Prostate gland (tissue), 2 donors: Measurements from ENCODE around the gene CNPY4. TPM values are rescaled to one million over a fixed set of nuclear protein-coding genes. Genes with fewer than 3 reads are reported as not detected.

ENCODE experiments used
- DNase-seq: peaks from one replicate; pipeline ENCODE4 v3.0.0-alpha.2; 2019; ENCODE audit warnings: low spot score
- H3K27ac ChIP-seq, 2 donors: fragments of 200-600 bp; sonication (generic); 2 replicates each; pipeline ENCODE4 v1.5.1; 2017 to 2019
- H3K27me3 ChIP-seq: fragments of 200-600 bp; sonication (generic); replicated peaks from 2 replicates; pipeline ENCODE4 v1.5.1; 2019; ENCODE audit not compliant: insufficient read depth
- H3K36me3 ChIP-seq, 2 donors: fragments of 200-600 bp; sonication (generic); 1 replicate in 1 of 2; 2 replicates in 1 of 2; pipeline versions ENCODE4 v1.5.1 to v1.8.1; 2017 to 2019
- H3K4me1 ChIP-seq: fragments of 200-600 bp; sonication (generic); replicated peaks from 2 replicates; pipeline ENCODE4 v1.5.1; 2019
- H3K4me3 ChIP-seq, 2 donors: fragments of 200-600 bp; sonication (generic); 2 replicates each; pipeline ENCODE4 v1.5.1; 2017 to 2019
- H3K9me3 ChIP-seq: fragments of 200-600 bp; sonication (generic); 2 replicates; pipeline ENCODE4 v1.5.1; 2017
- POLR2A ChIP-seq: fragments of 450-650 bp; IDR thresholded peaks from one replicate; pipeline ENCODE4 v1.6.1; 2016; ENCODE audit warnings: antibody characterized with exemption, mild to moderate bottlenecking
- POLR2AphosphoS5 ChIP-seq: sonication (generic); formaldehyde crosslinking; IDR thresholded peaks from one replicate; pipeline ENCODE4 v1.6.1; 2017; ENCODE audit warnings: antibody characterized with exemption
- WGBS: methylation state at CpG from one replicate; pipeline ENCODE4 v1.1.5; 2018; 5-methylcytosine and 5-hydroxymethylcytosine counted together
- intact Hi-C: fragments of 100-400 bp; cut with DNase I; formaldehyde crosslinking; loops from one replicate; pipeline ENCODE4 v1.14.2; 2022
- total RNA-seq, 2 donors: library from RNA; depleted of rRNA; stranded (reverse); fragments of >200 nt; gene quantifications; one replicate each; pipeline ENCODE4 v1.1.0, GENCODE V29; 2016
- TF ChIP-seq, protein P1 (sequence below), 4 experiments: fragments of 200-600 bp in 2 of 4; fragments of 450-650 bp in 2 of 4; sonication (generic) in 2 of 4; IDR thresholded peaks; 1 replicate in 3 of 4; 2 replicates in 1 of 4; pipeline ENCODE4 v1.5.1; 2016 to 2019; ENCODE audit warnings: antibody characterized with exemption in 4 of 4, mild to moderate bottlenecking in 2 of 4, moderate library complexity in 2 of 4

CNPY4 gene
- total RNA-seq, 2 donors from 2014 or later = 1.6 to 16.1 TPM

DNA sequence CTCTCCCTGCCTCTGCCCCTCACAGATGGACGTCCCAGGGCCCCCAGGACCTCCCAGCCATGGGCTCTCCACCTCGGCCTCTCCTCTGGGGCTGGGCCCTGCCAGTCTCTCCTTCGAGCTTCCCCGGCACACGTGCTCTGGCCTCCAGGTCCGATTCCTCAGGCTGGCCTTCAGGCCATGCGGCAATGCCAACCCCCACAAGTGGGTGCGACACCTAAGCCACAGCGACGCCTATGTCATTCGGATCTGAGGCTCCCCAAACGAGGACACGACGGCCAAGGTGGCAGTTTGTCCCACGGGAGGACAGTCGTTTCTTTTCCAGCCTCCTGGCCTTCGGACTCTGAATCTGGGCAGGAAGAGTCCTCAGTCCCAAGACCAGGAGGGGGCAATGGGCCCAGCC, 12.8 kb upstream of the CNPY4 start:
- Histone ChIP-seq H3K4me1 (no peaks in the 10 kb centered on the region), H3K4me3 (no peak overlapping the region), H3K9me3 (no peaks in the 10 kb centered on the region), H3K36me3 (peaks cover 5 to 6% of the 10 kb centered on the region in 2 donors), H3K27me3 (no peaks in the 10 kb centered on the region), H3K27ac (no peak overlapping the region)
- intact Hi-C loops = no loop called here
- DNase-seq = no peak
- TF ChIP-seq POLR2AphosphoS5 (no peak), POLR2A (no peak)
- TF ChIP-seq, protein P1, sequence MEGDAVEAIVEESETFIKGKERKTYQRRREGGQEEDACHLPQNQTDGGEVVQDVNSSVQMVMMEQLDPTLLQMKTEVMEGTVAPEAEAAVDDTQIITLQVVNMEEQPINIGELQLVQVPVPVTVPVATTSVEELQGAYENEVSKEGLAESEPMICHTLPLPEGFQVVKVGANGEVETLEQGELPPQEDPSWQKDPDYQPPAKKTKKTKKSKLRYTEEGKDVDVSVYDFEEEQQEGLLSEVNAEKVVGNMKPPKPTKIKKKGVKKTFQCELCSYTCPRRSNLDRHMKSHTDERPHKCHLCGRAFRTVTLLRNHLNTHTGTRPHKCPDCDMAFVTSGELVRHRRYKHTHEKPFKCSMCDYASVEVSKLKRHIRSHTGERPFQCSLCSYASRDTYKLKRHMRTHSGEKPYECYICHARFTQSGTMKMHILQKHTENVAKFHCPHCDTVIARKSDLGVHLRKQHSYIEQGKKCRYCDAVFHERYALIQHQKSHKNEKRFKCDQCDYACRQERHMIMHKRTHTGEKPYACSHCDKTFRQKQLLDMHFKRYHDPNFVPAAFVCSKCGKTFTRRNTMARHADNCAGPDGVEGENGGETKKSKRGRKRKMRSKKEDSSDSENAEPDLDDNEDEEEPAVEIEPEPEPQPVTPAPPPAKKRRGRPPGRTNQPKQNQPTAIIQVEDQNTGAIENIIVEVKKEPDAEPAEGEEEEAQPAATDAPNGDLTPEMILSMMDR (IDR thresholded peaks at IDR 0.05) = no peak
- 82% methylated on average over 17 of the region's 17 CpGs for WGBS

DNA sequence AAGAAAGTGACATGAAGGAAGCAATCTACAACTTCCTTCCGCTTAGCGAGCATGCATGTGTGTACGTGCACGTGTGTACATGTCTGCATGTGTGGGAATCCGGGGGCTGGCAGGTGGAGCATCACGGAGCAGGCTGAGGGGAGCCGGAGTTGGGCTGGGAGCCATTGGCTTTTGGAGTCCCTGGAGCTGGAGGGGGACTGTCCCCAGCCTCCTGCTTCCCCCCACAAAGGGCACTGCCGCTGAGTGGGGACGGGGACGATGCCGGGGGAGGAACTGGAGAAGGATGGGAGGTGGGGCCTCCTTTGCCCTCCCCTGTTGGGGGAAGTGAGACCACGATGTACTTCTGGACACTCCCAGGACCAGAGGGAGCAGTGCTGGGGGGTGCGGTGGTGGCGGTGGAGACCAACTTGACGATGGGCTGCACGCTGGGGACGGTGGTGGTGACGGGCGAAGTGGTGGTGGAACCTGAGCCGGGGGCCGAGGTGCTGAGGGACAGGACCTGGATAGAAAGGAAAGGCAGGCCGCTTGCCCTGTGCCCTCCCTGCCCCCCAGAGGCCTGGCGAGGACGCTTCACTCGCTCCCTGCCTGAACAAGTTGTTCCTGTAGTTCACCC, 12.2 kb upstream of the CNPY4 start:
- H3K4me1 ChIP-seq = no peaks in the 10 kb centered on the region
- no peak overlapping the region for H3K4me3 ChIP-seq
- H3K9me3 ChIP-seq = no peaks in the 10 kb centered on the region
- H3K27ac ChIP-seq = no peak overlapping the region
- DNase-seq = no peak
- 81% methylated on average over 25 of the region's 25 CpGs for WGBS
- intact Hi-C loops = no loop called here
- H3K36me3 ChIP-seq = peaks cover 7 to 12% of the 10 kb centered on the region in 2 donors
- TF ChIP-seq, protein P1 (IDR thresholded peaks at IDR 0.05) = no peak
- TF ChIP-seq POLR2AphosphoS5 (no peak), POLR2A (no peak)
- no peaks in the 10 kb centered on the region for H3K27me3 ChIP-seq

DNA sequence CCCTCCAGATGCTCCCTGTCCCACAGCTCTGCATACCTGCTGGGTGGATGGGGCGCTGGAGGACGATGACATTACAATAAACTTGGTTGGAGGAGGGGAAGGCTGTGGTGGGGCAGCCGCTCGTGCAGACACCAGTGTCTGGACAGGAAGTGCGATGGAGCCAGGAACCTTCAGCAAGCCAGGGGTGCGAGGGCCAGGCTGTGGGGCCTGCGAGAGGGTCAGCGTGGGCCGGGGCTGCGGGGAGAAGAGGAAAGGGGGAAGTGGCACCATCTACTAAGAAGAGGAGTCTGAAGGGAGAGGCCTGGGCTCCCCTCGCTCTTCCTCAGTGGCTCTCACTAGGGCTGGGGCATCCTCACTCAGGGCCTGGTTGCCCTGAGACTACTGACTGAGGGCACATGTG, 11.5 kb upstream of the CNPY4 start:
- no peaks in the 10 kb centered on the region for H3K4me1 ChIP-seq
- TF ChIP-seq, protein P1 (IDR thresholded peaks at IDR 0.05) = no peak
- TF ChIP-seq POLR2A (no peak), POLR2AphosphoS5 (no peak)
- no peak overlapping the region for H3K27ac ChIP-seq
- no peak for DNase-seq
- no peaks in the 10 kb centered on the region for H3K27me3 ChIP-seq
- H3K4me3 ChIP-seq = no peak overlapping the region
- H3K36me3 ChIP-seq = peaks cover 7 to 17% of the 10 kb centered on the region in 2 donors
- WGBS = 77% methylated on average over 11 of the region's 11 CpGs
- intact Hi-C loops = no loop called here
- H3K9me3 ChIP-seq = no peaks in the 10 kb centered on the region

DNA sequence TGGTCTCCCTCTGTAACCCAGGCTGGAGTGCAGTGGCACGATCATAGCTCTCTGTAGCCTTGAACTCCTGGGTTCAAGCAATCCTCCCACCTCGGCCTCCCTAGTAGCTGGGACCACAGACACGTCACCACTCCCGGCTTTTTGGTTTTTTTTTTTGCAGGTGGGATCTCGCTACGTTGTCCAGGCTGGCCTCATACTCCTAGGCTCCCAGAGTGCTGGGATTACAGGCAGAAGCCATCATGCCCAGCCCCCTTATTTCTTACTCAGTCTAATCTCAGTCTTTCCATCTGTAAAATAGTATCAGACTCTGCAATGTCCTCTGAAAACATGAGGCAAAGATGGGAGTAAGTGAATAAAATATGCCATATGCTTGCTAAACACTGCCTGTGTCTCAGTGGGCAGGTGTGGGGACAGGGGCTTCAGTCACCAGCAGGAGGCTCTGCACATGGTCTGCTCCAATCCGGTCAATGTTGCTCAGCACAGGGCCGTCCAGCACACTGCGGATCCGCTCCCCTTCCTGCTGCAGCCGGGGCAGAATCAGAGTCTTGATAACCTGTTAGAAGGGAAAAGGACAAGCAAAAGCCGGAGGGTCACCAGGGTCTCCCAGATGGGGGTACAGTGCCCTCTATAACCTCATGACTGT, 9.8 kb upstream of the CNPY4 start:
- peaks cover 7 to 17% of the 10 kb centered on the region in 2 donors for H3K36me3 ChIP-seq
- H3K4me3 ChIP-seq = no peak overlapping the region
- no peaks in the 10 kb centered on the region for H3K4me1 ChIP-seq
- H3K9me3 ChIP-seq = no peaks in the 10 kb centered on the region
- DNase-seq = no peak
- H3K27me3 ChIP-seq = no peaks in the 10 kb centered on the region
- intact Hi-C loops = no loop called here
- no peak overlapping the region for H3K27ac ChIP-seq
- TF ChIP-seq, protein P1 (IDR thresholded peaks at IDR 0.05) = no peak
- TF ChIP-seq POLR2AphosphoS5 (no peak), POLR2A (no peak)
- WGBS = 82% methylated on average over 12 of the region's 12 CpGs

DNA sequence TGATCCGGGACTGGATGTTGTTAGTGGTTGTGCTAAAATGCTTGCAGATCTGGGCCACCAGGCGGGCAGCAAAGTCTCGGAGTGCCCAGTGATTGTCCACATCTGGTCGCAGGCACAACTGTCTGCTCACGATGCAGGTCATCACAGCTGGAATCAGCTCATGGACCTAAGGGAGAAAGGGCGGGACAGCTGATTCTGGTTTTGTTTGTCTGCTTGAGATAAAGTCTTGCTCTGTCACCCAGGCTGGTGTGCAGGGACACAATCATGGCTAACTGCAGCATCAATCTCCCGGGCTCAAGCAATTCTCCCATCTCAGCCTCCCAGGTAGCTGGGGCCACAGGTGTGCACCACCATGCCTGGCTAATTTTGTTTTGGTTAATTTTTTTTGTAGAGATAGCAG, 8.3 kb upstream of the CNPY4 start:
- Histone ChIP-seq H3K4me1 (no peaks in the 10 kb centered on the region), H3K9me3 (no peaks in the 10 kb centered on the region), H3K27me3 (no peaks in the 10 kb centered on the region), H3K36me3 (peaks cover 5 to 17% of the 10 kb centered on the region in 2 donors), H3K4me3 (no peak overlapping the region), H3K27ac (no peak overlapping the region)
- intact Hi-C loops = no loop called here
- 86% methylated on average over 7 of the region's 7 CpGs for WGBS
- DNase-seq = no peak
- TF ChIP-seq POLR2A (no peak), POLR2AphosphoS5 (no peak)
- TF ChIP-seq, protein P1 (IDR thresholded peaks at IDR 0.05) = no peak
